ENCODE measurements around the gene TYRP1.
"Not testable (repeated sequence)": the region's sequence is repeated elsewhere in the genome, so short reads cannot be mapped to it uniquely, and the experiment has no call there.

The TYRP1 gene

GRCh38 chr9:12693141-12693540 is at the start of gene TYRP1:
TSS of gene TYRP1 (plus strand) at chr9:12693385. CDS start at chr9:12693997, 612 bp downstream.
- no peak for DNase-seq (ENCODE audit: low spot score)

GRCh38 chr9:12643686-12644085 is 49.5 kb upstream of the TYRP1 start:
- no peak for DNase-seq (ENCODE audit: low spot score)

GRCh38 chr9:12648925-12649324 is 44.3 kb upstream of the TYRP1 start:
- no peak for DNase-seq (ENCODE audit: low spot score)

GRCh38 chr9:12651125-12651524 is 42.1 kb upstream of the TYRP1 start:
- no peak for DNase-seq (ENCODE audit: low spot score)

- no peak for DNase-seq (ENCODE audit: low spot score)
Measured at GRCh38 chr9:12652973-12653372, 40.2 kb upstream of the TYRP1 start.

GRCh38 chr9:12656803-12657202 is 36.4 kb upstream of the TYRP1 start:
- DNase-seq (ENCODE audit: low spot score): no peak

- DNase-seq (ENCODE audit: low spot score): no peak
Measured at GRCh38 chr9:12657233-12657632, 36.0 kb upstream of the TYRP1 start.

GRCh38 chr9:12657998-12658397 is 35.2 kb upstream of the TYRP1 start:
- no peak for DNase-seq (ENCODE audit: low spot score)

- no peak for DNase-seq (ENCODE audit: low spot score)
Measured at GRCh38 chr9:12658531-12659209, 34.5 kb upstream of the TYRP1 start.

GRCh38 chr9:12659220-12659619 is 34.0 kb upstream of the TYRP1 start:
- DNase-seq (ENCODE audit: low spot score): no peak

- no peak for DNase-seq (ENCODE audit: low spot score)
Measured at GRCh38 chr9:12666813-12667212, 26.4 kb upstream of the TYRP1 start.

- DNase-seq (ENCODE audit: low spot score): no peak
Measured at GRCh38 chr9:12667892-12668291, 25.3 kb upstream of the TYRP1 start.

GRCh38 chr9:12670006-12670405 is 23.2 kb upstream of the TYRP1 start:
- no peak for DNase-seq (ENCODE audit: low spot score)

GRCh38 chr9:12674961-12675360 is 18.2 kb upstream of the TYRP1 start:
- no peak for DNase-seq (ENCODE audit: low spot score)

- not testable (repeated sequence) for DNase-seq (ENCODE audit: low spot score)
Measured at GRCh38 chr9:12677462-12678126, 15.6 kb upstream of the TYRP1 start.

GRCh38 chr9:12680341-12680740 is 12.8 kb upstream of the TYRP1 start:
- DNase-seq (ENCODE audit: low spot score): peak; percentile 3

GRCh38 chr9:12680757-12681156 is 12.4 kb upstream of the TYRP1 start:
- no peak for DNase-seq (ENCODE audit: low spot score)

- no peak for DNase-seq (ENCODE audit: low spot score)
Measured at GRCh38 chr9:12681620-12682019, 11.6 kb upstream of the TYRP1 start.

GRCh38 chr9:12684974-12685373 is 8.2 kb upstream of the TYRP1 start:
- no peak for DNase-seq (ENCODE audit: low spot score)

GRCh38 chr9:12689233-12689632 is 4.0 kb upstream of the TYRP1 start:
- no peak for DNase-seq (ENCODE audit: low spot score)

- DNase-seq (ENCODE audit: low spot score): no peak
Measured at GRCh38 chr9:12694013-12694412, 828 bp downstream of the TYRP1 start.

GRCh38 chr9:12695474-12695873 is 2.3 kb downstream of the TYRP1 start:
- no peak for DNase-seq (ENCODE audit: low spot score)

GRCh38 chr9:12696931-12697622 is 3.9 kb downstream of the TYRP1 start:
- DNase-seq (ENCODE audit: low spot score): no peak

Data from AG08396 (cell line).